ENCODE data around the gene MS4A8.
"Not testable (repeated sequence)": the region's sequence is repeated elsewhere in the genome, so short reads cannot be mapped to it uniquely, and the experiment has no call there.

The MS4A8 gene, protein sequence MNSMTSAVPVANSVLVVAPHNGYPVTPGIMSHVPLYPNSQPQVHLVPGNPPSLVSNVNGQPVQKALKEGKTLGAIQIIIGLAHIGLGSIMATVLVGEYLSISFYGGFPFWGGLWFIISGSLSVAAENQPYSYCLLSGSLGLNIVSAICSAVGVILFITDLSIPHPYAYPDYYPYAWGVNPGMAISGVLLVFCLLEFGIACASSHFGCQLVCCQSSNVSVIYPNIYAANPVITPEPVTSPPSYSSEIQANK

GRCh38 chr11:60699284-60699691 is at the start of gene MS4A8:
TSS of gene MS4A8 (plus strand) at chr11:60699612. CDS start at chr11:60700861, 1,249 bp downstream.
- no peak for DNase-seq

DNA sequence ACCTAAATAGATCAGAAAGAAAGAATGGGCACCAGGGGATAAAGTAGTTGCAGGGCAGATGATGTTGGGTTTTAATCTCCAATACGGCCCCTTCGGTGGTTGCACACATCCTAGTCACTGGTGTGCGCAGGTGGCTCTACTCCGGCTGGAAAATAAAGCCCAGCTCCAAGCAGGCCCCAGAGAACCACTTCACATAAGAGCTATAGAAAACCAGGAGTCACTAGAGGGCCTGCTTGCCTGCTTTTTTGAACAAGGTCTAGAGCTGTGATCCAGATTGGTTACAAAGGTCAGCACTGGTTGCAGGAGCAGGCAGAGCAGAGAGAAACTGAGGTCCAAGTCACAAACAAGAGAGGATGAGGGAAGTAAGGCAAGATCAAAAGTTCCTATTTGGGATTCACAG is 41.5 kb upstream of the MS4A8 start:
- DNase-seq: no peak

- no peak for DNase-seq
Measured at GRCh38 chr11:60658409-60658808, 41.0 kb upstream of the MS4A8 start.

DNA sequence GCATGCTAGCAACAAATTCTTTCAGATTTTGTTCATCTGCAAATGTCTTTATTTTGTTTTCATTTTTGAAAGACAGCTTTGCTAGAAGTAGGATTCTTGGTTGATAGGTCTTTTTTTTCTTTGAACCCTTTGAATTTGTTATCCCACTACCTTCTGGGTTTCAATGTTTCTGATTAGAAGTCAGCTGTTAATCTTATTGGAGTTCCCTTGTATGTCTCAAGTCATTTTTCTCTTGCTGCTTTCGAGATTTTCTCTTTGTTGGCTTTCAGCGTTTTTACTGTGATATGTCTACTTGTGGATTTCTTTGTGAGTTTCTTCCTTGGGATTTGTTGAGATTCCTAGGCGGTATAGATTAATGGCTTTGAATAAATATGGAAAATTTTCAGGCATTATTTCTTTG is 27.2 kb upstream of the MS4A8 start:
- no peak for DNase-seq

DNA sequence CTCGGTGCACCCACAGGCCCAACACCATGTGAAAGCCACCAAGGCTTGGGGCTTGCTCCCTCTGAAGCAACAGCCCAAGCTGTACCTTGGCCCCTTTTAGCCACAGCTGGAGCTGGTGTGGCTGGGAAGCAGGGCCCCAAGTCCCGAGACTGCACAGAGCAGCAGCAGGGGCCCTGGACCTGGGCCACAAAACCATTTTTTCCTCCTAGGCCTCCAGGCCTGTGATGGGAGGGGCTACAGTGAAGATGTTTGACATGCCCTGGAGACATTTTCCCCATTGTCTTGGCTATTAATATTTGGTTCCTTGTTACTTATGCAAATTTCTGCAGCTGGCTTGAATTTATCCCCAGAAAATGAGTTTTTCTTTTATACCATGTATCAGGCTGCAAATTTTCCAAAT is 21.2 kb upstream of the MS4A8 start:
- DNase-seq: not testable (repeated sequence)

GRCh38 chr11:60679879-60680278 is 19.5 kb upstream of the MS4A8 start:
- no peak for DNase-seq

GRCh38 chr11:60680455-60681119 is 18.8 kb upstream of the MS4A8 start:
- no peak for DNase-seq

DNA sequence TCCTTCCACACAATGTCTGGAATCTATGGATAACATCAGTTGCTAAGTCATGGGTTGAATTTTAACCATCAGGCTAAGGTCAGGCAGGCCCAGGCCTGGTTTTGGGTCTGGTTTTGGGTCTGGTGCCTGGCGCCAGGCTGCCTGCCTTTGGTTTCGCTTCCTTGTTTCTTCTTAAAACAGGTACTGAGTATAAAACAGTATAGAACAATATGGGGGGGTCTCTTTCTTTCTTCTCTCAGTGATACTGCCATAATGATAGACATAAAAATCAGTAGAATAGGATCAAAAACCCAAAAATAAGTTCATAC is 14.9 kb upstream of the MS4A8 start:
- DNase-seq: not testable (repeated sequence)

DNA sequence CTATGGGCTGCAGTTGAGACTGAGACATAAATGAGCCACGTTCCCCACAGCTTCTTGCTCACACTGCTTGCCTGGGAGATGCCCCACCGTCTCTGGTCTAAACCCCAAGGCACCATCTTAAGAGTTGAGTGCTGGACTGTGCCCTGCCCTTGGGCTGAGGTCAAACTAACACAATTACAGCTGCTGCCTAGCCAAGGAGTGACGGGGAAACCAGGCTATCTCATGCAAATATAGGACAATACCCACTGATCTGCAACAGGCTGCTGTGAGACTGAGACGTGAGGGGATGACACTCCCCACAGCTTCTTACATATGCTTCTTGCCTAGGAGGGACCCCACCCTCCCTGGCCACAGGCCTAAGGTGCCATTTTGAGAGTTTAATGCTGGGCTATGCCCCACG is 7.8 kb upstream of the MS4A8 start:
- DNase-seq: no peak

- DNase-seq: no peak
Measured at GRCh38 chr11:60699936-60700335, 524 bp downstream of the MS4A8 start.

- no peak for DNase-seq
Measured at GRCh38 chr11:60700689-60701468, 1.5 kb downstream of the MS4A8 start.

DNA sequence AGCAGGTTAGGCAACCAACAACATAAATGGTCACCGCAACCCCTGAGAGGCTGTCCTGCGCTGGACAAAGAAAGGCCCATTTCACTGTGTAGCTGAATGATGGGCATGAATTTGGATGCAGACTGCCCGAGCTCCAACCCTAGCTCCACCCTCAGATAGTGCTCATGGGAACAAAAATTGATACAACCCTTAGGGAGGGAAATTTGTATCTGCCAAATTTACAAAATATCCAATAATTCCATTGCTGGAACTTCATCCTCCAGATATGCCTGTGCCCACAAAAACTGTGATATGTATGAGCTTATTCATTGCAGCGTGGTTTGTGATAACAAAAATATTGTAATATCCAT is 2.0 kb downstream of the MS4A8 start:
- no peak for DNase-seq

GRCh38 chr11:60703374-60703773 is 4.0 kb downstream of the MS4A8 start:
- DNase-seq: no peak

DNA sequence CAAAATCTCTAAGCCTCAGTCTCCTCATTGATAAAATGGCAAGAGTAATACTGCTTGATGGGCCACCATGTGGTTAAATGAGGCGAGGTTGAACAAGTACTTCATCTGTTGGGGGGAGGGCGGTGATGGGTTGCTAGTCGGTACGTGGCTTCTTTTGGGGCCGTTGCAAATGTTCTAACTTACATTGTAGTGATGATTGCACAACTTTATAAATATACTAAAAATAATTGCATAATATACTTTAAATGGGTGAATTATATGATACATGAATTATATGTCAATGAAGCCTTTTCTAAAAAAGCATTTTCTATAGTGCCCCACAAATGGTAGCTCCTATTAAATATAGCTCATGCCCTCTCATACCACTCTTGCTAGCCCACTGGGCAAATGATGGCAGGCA is 6.5 kb downstream of the MS4A8 start:
- DNase-seq: no peak

GRCh38 chr11:60706931-60707330 is 7.5 kb downstream of the MS4A8 start:
- no peak for DNase-seq

GRCh38 chr11:60710482-60710881 is 11.1 kb downstream of the MS4A8 start:
- no peak for DNase-seq

DNA sequence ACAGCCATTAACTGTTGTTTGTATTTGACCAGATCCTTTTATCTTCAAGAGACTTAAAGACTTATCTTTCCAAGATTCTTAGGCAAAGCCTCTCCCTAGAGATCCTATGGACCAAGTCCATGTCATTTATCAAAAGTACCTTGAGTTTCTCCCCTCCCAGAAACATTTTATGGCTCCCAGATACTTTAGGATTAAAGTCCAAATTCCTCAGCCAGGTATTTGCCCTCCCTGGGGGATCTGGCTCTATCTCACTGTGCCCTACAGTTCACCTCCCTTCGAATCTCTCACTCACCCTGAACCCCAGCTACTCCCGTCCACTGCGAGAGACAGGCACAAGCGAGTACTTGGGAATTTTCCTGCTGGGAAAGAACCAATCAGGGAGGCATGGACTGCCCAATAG is 11.9 kb downstream of the MS4A8 start:
- no peak for DNase-seq

- not testable (repeated sequence) for DNase-seq
Measured at GRCh38 chr11:60713423-60713822, 14.0 kb downstream of the MS4A8 start.

- DNase-seq: no peak
Measured at GRCh38 chr11:60717956-60718355, 18.5 kb downstream of the MS4A8 start.

DNA sequence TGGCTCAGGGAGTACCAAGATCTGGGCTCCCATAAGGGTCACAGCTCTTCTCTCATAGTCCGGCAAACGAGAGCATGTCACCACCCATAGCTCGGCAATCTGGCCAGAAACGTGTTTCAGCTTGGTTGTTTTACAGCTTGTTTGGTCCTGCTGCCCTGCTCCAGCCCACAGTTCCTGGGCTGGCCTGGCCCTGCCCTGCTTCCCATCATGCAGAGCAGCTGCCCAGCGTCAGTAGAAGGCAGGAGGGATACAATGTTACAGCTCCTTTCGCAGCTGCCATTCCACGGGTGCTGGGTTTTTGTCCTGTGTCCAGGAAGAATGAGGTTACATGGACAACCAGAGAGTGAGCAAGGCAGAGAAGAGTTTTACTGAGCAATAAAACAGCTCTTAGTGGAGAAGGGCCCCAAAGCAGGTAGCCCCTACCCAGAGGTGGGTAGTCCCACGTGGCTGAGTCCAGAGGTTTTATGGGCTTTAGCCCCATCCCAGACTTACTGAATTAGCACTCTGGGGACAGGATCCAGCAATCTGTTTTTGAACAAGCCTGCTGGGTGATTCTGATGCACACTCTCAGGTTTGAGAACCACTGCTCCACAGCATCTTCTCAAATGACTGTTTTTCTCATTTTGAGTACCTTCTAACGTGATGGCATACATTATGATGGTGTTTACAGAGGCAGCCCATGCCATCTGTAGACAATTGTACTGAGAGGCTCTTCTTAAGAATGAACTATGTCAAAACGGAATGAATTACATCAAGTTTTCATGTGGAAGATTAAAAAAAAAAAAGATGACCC is 19.3 kb downstream of the MS4A8 start:
- no peak for DNase-seq

- DNase-seq: no peak
Measured at GRCh38 chr11:60719391-60719790, 20.0 kb downstream of the MS4A8 start.

- no peak for DNase-seq
Measured at GRCh38 chr11:60720460-60720859, 21.0 kb downstream of the MS4A8 start.

DNA sequence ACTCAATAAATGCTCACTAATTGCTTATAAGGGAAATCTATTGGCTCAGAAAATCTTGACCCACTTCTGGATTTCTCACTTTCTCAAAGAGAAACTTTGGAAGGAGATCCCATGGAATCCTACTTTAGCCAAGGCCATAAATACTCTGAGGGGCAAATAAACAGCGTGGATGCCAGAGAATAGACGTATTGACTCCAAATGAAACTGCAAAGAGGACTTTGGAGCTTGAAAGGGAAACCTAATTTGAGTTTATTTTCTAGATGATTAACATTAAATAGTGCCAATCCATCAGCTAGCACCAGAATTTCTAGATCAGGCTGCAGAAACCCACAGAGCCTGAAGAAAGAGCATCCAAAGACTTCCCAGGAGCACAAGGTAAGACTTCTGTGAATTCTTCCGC is 25.0 kb downstream of the MS4A8 start, which contains the start of gene MS4A18:
MS4A18 (plus strand) TSS at position 301 of the 400 bp plus-strand sequence.
- DNase-seq: no peak
